GM21381 (cell line): ENCODE measurements around the gene MAP9.
"Not testable (repeated sequence)": the region's sequence is repeated elsewhere in the genome, so short reads cannot be mapped to it uniquely, and the experiment has no call there.

ENCODE experiments used
- ATAC-seq: cut with Tn5 transposase; IDR thresholded peaks from one replicate; pipeline ENCODE4 v1.9.1; 2021; ENCODE audit warnings: mild to moderate bottlenecking, moderate library complexity; ENCODE audit not compliant: unreplicated experiment

The MAP9 gene

DNA sequence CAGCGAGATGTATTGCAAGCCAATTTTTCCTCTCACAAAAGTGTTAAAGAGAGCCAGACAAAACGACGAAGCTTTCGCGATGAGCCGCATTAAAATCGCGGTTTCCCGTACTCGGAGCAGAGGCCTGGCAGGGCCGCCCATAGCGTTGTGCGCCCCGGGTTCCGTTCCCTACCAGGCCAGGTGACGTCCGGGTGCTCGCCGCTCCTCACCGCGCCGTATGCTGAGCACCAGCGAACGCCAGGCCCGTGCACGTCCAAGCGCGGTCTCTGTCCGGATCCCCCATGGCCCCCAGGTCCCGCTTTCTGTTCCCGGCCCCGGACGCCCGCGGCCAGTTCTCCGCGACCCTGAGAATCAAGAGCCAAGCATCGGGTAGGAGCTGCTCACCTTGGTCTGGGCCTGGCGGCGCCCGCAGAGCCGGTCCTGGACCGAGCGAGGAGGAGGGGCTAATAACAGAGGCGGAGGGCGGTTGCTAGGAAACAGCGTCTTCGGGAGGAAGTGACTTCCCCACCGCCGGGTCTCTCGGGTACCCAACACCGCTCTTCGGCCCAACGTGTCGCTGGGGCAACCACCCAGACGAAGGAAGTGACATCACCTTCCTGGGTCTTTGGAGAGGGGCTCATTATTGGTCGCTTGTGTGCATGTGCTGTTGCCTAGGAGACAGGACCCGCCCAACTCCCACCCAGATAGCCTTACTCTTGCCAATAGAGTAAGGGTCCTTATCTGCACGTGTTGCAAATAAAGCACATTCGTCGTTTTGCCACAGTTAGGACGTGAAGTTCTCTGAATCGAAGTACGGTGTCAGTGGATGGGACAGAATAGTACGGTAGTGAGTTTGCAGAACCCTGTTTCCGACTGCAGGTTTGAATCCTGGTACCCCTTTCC lies at the start of gene MAP9:
MAP9 (minus strand) TSS at position 579 of the 882 bp plus-strand sequence. CDS start 1,115 bp downstream, outside the sequence.
- ATAC-seq: peak; percentile 99

DNA sequence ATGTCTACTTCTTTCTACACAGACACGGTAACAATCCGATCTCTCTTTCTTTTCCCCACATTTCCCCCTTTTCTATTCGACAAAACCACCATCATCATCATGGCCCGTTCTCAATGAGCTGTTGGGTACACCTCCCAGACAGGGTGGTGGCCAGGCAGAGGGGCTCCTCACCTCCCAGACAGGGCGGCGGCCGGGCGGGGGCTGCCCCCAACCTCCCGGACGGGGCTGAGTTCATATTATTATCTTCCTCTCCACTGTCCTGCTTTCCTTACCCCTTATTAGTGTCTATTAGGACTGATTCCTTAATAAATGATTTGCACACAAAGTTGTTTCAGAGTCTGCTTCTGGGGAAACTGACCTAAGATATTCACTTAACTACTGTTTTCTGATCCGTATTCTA lies 48.0 kb upstream of the MAP9 start:
- not testable (repeated sequence) for ATAC-seq

DNA sequence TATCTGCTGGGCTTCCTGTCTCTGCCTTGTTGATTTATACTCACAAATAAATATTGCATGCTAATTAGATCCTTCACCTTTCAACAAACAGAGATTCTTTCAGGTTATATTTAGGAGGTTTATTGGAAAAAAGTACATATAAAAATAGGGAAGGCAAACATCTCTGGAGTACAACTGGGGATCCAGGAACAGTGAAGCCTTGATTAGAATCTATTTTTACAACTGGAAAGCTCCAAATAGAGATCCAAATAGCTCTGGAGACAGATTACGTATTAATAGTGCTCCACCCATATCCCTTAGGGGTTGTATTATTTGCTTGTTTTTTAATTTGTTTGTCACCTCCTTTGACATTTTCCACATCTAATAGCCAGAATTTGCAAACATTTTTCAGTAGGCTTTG lies 46.9 kb upstream of the MAP9 start:
- ATAC-seq: no peak

GRCh38 chr4:155419266-155419665 lies 42.5 kb upstream of the MAP9 start:
- ATAC-seq: no peak

GRCh38 chr4:155415662-155416061 lies 38.9 kb upstream of the MAP9 start:
- ATAC-seq: no peak

DNA sequence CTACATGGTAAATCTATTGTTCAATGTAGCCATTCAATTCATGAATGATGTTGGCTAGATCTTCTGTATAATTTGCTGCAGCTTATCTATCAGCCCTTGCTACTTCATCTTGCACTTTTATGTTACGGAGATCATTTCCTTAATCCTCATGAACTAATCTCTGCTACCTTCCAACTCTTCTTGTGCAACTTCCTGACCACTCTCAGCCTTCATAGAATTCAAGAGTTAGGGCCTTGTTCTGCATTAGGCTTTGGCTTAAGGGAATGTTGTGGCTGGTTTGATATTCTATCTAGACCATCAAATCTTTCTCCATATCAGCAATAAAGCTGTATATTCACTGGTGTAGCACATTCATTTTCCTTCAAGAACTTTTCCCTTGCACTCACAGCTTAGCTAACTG lies 36.7 kb upstream of the MAP9 start:
- ATAC-seq: no peak

DNA sequence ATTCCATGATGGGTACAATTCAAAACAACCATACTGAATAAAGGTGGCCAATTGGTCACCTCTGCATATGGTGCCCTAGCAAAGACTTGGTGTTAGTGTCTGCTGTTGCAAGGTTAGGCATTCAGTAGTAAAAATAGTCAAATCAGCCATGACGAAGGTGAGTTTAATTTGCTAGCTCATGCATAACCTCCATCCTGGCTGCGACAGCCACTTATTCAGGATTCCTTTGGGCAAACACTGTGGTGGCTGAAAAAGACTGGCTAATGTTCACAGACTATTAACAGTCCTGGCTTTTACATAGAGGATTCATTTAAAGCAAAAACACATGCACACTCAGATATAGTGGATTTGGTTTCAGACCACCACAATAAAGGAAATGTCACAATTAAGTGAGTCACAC lies 34.8 kb upstream of the MAP9 start:
- no peak for ATAC-seq

DNA sequence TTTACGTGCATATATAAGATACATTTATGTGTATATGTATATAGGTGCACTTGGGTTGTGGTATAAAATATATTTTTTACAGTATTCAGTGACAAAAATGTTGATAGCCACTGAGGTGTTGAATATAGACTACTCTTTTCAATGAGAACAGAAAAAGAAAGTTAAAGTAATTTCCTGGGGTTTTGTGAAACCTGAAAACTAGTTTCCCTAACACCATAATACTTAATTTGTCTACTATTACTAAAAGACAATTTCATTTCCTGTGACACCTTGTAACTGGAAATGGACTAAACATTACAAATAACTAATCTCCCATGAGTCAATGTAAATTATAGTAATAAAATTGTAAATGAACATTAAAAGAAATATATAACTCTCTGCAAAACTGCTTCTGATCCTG lies 32.0 kb upstream of the MAP9 start:
- peak; percentile 65 for ATAC-seq

DNA sequence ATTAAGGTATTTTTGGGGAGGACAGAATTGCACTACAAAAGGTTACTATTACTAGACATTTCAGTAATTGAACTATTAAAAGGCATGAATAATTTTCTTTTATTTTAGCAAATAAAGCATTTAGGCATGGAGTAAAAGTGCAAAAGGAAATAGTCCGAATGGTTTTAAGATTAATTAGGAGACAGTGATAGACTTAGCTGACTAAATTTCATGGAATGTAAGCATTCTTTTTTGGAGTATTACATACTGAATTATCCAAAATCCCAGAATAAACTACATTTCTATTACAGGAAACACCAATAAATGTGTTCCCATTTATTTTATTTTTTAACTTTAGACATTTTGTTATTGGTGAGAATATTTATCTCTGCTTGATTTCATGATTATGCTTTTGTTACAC lies 30.7 kb upstream of the MAP9 start:
- ATAC-seq: no peak

GRCh38 chr4:155405059-155405458 lies 28.3 kb upstream of the MAP9 start:
- no peak for ATAC-seq

DNA sequence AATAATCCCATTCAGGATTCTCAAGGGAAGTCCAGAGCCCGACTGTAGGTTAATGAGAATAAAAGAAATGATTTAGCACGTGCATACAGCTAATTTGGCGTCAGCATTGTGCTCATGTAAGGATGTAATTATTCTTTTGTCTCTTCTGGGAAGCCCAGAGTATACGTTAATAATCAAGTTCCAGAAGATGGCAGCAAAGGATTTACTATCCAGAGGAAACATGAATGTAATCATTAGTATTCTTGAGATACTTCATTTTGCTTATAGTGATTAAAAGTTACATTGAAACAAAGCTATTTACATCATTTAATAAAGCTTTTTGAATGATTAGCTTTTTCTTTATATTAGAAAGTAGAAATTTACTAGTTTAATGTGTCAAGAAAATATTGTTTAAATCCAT lies 27.1 kb upstream of the MAP9 start:
- ATAC-seq: no peak

DNA sequence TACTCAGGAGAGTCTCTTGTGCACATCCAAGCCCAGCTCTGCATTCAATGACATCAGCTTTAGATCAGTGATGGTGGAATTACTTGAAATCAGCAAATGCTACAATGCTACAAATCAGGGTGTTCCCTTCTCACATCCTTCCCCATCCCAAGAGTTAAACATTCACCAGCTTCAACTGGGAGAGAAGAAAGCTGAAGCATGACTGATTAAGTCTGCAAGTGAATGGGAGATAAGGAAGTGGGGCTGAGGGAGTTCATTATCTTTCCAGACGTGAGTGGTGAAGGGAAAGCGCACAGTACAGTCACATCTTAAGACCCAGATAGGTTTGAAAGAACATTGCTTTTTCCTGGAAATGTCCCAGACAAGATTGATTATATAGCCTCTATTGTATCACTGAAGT lies 26.2 kb upstream of the MAP9 start:
- ATAC-seq: no peak

DNA sequence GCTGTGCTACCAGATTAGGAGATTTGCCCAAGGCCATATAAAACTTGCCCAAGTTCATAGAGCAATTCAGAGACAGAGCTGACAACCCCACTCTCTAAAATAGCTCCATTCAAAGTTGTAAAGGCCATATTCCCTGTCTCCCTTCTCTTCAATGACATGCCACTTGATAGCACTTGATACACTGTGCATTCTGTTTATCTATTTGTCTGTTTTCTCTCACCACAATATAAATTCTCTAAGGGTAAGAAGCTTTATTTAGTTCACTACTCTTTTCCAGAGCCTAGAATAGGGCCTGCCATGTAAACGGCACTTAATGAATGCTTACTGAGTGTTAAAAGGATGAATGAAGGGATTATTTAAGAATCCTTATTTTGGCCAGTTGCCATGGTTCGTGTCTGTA lies 24.1 kb upstream of the MAP9 start:
- no peak for ATAC-seq

DNA sequence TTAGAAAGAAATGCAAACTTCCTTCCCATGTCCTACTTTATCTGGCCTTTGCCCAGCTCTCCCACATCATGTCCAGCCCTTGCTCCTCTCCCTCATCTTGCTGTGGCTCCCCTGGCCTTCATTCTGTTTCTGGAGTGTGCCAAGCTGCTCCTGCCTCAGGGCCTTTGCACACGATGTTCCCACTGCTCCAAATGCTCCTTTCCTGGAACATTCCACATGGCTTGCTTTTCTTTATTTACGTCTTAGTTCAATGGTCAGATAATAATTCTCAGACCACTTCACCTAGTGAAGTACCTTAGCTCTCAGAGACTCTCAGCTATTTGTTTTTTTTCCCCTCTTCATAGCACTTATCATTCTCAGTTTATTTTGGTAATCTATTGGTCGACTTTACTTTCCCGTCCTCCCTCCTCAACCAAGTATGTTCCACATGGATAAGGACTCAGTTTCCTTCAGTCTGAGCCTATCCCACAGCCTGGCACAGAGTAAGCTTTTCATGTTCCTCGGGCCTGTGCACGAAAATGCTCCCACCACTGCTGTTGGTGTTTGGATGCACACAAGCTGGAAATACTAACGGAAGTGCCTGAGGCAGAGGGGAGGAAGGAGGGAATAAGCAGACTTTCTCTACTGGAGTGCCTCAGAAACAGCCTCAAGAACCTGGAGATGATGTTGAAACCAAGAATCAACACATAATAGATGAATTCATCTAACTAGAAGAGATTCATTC lies 23.4 kb upstream of the MAP9 start:
- no peak for ATAC-seq

DNA sequence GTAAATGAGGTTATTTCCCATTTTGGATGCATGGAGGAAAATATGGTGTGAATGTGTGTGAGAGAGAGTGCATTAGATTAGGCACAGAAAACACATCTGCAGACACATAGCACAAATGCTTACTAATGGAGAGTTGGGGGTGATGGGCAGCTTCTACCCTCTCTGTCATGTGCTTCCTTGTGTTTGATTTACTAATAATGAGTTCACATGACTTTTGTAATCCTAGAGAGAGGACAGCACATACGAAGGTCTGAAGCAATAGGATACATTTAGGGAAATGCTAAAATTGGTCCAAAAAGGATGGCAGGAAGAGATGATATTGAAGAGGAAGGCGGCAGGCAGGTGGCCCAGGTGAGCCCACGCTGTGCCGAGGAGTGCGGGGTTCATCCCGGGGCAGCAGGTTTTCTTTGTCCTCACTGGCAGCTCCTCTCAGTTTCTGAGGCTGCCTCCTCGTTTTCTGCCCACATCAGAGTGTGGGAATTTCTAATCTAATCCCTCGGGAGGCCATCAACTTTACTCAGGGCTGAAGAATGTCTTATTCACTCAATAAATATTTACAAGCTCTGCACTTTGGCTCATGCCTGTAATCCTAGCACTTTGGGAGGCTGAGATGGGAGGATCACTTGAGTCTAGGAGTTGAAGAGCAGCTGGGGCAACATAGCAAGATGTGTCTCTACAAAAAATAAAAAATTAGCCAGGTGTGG lies 15.9 kb upstream of the MAP9 start:
- no peak for ATAC-seq

- no peak for ATAC-seq
Observed at GRCh38 chr4:155391932-155392331, 15.2 kb upstream of the MAP9 start.

- no peak for ATAC-seq
Observed at GRCh38 chr4:155388162-155388561, 11.4 kb upstream of the MAP9 start.

GRCh38 chr4:155383541-155383940 lies 6.8 kb upstream of the MAP9 start:
- no peak for ATAC-seq

DNA sequence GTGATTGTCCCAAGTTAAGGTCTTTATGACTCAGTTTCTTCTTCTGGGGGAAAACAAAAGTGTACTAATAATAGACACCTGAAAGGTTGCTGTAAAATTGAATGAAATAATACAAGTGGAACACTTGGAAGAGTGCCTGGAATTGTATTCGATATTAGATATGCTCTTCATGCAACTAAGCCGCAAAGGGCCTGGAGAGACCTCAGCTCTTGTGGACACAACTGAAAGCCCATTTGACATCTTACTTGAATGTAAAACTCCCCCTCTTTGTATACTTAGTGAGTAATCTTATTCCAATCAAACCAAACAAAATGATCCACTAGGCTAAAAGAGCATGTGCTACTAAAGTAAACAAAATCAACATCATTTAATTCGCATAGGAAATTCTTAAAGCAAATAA lies 511 bp upstream of the MAP9 start:
- ATAC-seq: no peak

DNA sequence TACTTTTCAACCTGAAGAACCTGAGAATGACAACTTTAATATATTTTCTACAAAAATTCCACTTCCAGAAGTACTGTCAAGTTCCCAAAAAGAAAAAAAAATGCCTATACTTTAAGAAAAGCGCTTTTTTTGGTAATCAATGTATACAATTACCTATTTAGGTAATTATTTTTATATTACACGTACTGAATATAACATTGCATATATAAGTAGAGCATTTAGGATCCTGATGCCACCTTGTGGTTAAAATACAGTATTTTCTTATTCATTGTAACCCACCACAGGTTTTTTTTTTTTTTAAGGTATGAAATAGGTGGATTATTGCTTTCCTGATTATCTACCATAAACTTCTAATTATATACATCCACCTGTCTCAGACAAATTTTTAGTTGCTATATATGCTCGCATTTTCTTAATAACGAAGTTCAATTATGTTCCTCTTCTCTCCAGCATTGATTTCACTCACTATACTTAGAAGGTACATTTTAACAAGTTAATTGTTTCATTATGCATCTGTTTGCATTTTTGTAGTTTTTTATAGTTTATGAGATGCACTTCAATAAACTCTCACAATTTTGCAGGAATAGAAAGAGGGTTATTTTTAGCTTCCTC lies 5.2 kb downstream of the MAP9 start:
- peak; percentile 25 for ATAC-seq

- no peak for ATAC-seq
Observed at GRCh38 chr4:155367608-155368007, 9.2 kb downstream of the MAP9 start.
